ENCODE results near the gene TMEM25. TPM values are rescaled to one million over a fixed set of nuclear protein-coding genes. Genes with fewer than 3 reads are reported as not detected.
"Not testable (repeated sequence)": the region's sequence is repeated elsewhere in the genome, so short reads cannot be mapped to it uniquely, and the experiment has no call there.

Gene TMEM25
- total RNA-seq = 10 to 100 TPM in 1 of 2 donors, 1 to 10 TPM in 1; 9.4 to 20.5 TPM

- peak; percentile 82 to 89 for ATAC-seq
- peaks cover 0 to 7% of the 10 kb centered on the region in 2 donors for H3K36me3 Mint-ChIP-seq
- H3K9me3 Mint-ChIP-seq = no peaks in the 10 kb centered on the region
- DNase-seq (ENCODE audit: low spot score in 2 of 2) = peak; percentile 75 to 82
- H3K27ac Mint-ChIP-seq = peak within 1 kb of the TSS; percentile 64 to 92
Measured at GRCh38 chr11:118530683-118531596, at the start of gene TMEM25. TMEM25 (plus strand) TSS chr11:118531192; CDS start chr11:118531802, 610 bp downstream.

GRCh38 chr11:118481238-118481637 lies 49.8 kb upstream of the TMEM25 start:
- DNase-seq (ENCODE audit: low spot score in 2 of 2); H3K9me3 Mint-ChIP-seq; ATAC-seq: not testable (repeated sequence)
- peak overlapping the region in 1 of 2 donors; percentile 58 for H3K27ac Mint-ChIP-seq
- peaks cover 14 to 44% of the 10 kb centered on the region in 2 donors for H3K36me3 Mint-ChIP-seq

GRCh38 chr11:118484405-118484804 lies 46.6 kb upstream of the TMEM25 start:
- peak overlapping the region; percentile 44 to 61 for H3K27ac Mint-ChIP-seq
- H3K36me3 Mint-ChIP-seq = peaks cover 0 to 25% of the 10 kb centered on the region in 2 donors
- ATAC-seq (no peak), DNase-seq (ENCODE audit: low spot score in 2 of 2) (no peak)
- no peaks in the 10 kb centered on the region for H3K9me3 Mint-ChIP-seq

- ATAC-seq = no peak
- DNase-seq (ENCODE audit: low spot score in 2 of 2) = no peak
- Mint-ChIP-seq H3K27ac (no peak overlapping the region), H3K36me3 (peaks cover 0 to 16% of the 10 kb centered on the region in 2 donors), H3K9me3 (no peaks in the 10 kb centered on the region)
Measured at GRCh38 chr11:118485273-118485672, 45.7 kb upstream of the TMEM25 start.

GRCh38 chr11:118488480-118489109 lies 42.4 kb upstream of the TMEM25 start:
- Mint-ChIP-seq H3K9me3 (no peaks in the 10 kb centered on the region), H3K27ac (peak overlapping the region in 1 of 2 donors; percentile 25), H3K36me3 (peaks cover 0 to 7% of the 10 kb centered on the region in 2 donors)
- ATAC-seq (peak; percentile 63 to 66), DNase-seq (ENCODE audit: low spot score in 2 of 2) (peak; percentile 73 to 80)

GRCh38 chr11:118491041-118491440 lies 40.0 kb upstream of the TMEM25 start:
- no peak for DNase-seq (ENCODE audit: low spot score in 2 of 2)
- peaks cover 0 to 15% of the 10 kb centered on the region in 2 donors for H3K36me3 Mint-ChIP-seq
- H3K27ac Mint-ChIP-seq = peak overlapping the region in 1 of 2 donors; percentile 94

GRCh38 chr11:118497831-118498230 lies 33.2 kb upstream of the TMEM25 start:
- ATAC-seq (no peak), DNase-seq (ENCODE audit: low spot score in 2 of 2) (no peak)
- Mint-ChIP-seq H3K9me3 (no peaks in the 10 kb centered on the region), H3K27ac (no peak overlapping the region), H3K36me3 (peaks cover 0 to 34% of the 10 kb centered on the region in 2 donors)

More at GRCh38 chr11:118491041-118491440, 40.0 kb upstream of the TMEM25 start:
- no peaks in the 10 kb centered on the region for H3K9me3 Mint-ChIP-seq
- peak in 1 of 2 donors; percentile 65 for ATAC-seq

GRCh38 chr11:118503216-118503615 lies 27.8 kb upstream of the TMEM25 start:
- peaks cover 0 to 38% of the 10 kb centered on the region in 2 donors for H3K36me3 Mint-ChIP-seq
- peak overlapping the region; percentile 27 to 79 for H3K27ac Mint-ChIP-seq
- no peaks in the 10 kb centered on the region for H3K9me3 Mint-ChIP-seq
- no peak for DNase-seq (ENCODE audit: low spot score in 2 of 2)
- ATAC-seq = no peak

- DNase-seq (ENCODE audit: low spot score in 2 of 2) = no peak
- Mint-ChIP-seq H3K9me3 (no peaks in the 10 kb centered on the region), H3K36me3 (peaks cover 9 to 21% of the 10 kb centered on the region in 2 donors), H3K27ac (peak overlapping the region in 1 of 2 donors; percentile 19)
- no peak for ATAC-seq
Measured at GRCh38 chr11:118511601-118512000, 19.4 kb upstream of the TMEM25 start.

- H3K9me3 Mint-ChIP-seq = no peaks in the 10 kb centered on the region
- ATAC-seq (no peak), DNase-seq (ENCODE audit: low spot score in 2 of 2) (no peak)
- peak overlapping the region; percentile 42 to 59 for H3K27ac Mint-ChIP-seq
- H3K36me3 Mint-ChIP-seq = peaks cover 9 to 19% of the 10 kb centered on the region in 2 donors
Measured at GRCh38 chr11:118514103-118514502, 16.9 kb upstream of the TMEM25 start.

GRCh38 chr11:118519549-118519948 lies 11.4 kb upstream of the TMEM25 start:
- peaks cover 13 to 27% of the 10 kb centered on the region in 2 donors for H3K36me3 Mint-ChIP-seq
- H3K27ac Mint-ChIP-seq = peak overlapping the region in 1 of 2 donors; percentile 30
- no peak for DNase-seq (ENCODE audit: low spot score in 2 of 2)
- no peak for ATAC-seq
- H3K9me3 Mint-ChIP-seq = no peaks in the 10 kb centered on the region

GRCh38 chr11:118521892-118522311 lies 9.1 kb upstream of the TMEM25 start:
- DNase-seq (ENCODE audit: low spot score in 2 of 2) = no peak
- H3K36me3 Mint-ChIP-seq = peaks cover 9 to 12% of the 10 kb centered on the region in 2 donors
- H3K9me3 Mint-ChIP-seq = no peaks in the 10 kb centered on the region
- H3K27ac Mint-ChIP-seq = no peak overlapping the region
- no peak for ATAC-seq

GRCh38 chr11:118522571-118523072 lies 8.4 kb upstream of the TMEM25 start:
- no peaks in the 10 kb centered on the region for H3K9me3 Mint-ChIP-seq
- DNase-seq (ENCODE audit: low spot score in 2 of 2) = no peak
- peaks cover 9 to 12% of the 10 kb centered on the region in 2 donors for H3K36me3 Mint-ChIP-seq

GRCh38 chr11:118524356-118524755 lies 6.6 kb upstream of the TMEM25 start:
- no peak overlapping the region for H3K27ac Mint-ChIP-seq
- no peaks in the 10 kb centered on the region for H3K9me3 Mint-ChIP-seq
- no peak for DNase-seq (ENCODE audit: low spot score in 2 of 2)
- ATAC-seq = no peak
- H3K36me3 Mint-ChIP-seq = peaks cover 9 to 12% of the 10 kb centered on the region in 2 donors

More at GRCh38 chr11:118522571-118523072, 8.4 kb upstream of the TMEM25 start:
- ATAC-seq = no peak
- H3K27ac Mint-ChIP-seq = peak overlapping the region in 1 of 2 donors; percentile 66

GRCh38 chr11:118524757-118525470 lies 6.1 kb upstream of the TMEM25 start:
- H3K27ac Mint-ChIP-seq = peak overlapping the region in 1 of 2 donors; percentile 79
- no peak for DNase-seq (ENCODE audit: low spot score in 2 of 2)
- no peaks in the 10 kb centered on the region for H3K9me3 Mint-ChIP-seq
- no peak for ATAC-seq
- H3K36me3 Mint-ChIP-seq = peaks cover 7 to 9% of the 10 kb centered on the region in 2 donors

- DNase-seq (ENCODE audit: low spot score in 2 of 2) = no peak
- ATAC-seq = no peak
- Mint-ChIP-seq H3K36me3 (peaks cover 5 to 7% of the 10 kb centered on the region in 2 donors), H3K9me3 (no peaks in the 10 kb centered on the region), H3K27ac (no peak overlapping the region)
Measured at GRCh38 chr11:118526688-118527087, 4.3 kb upstream of the TMEM25 start.

All from activated naive CD4-positive, alpha-beta T cell treated with anti-CD3 and anti-CD28 coated beads, Interleukin-2, amount 50 U/mL, for 72 hours (primary cell).